MM.1S (cell line): ENCODE measurements around the gene TJP1.

Experiments used
- CTCF ChIP-seq: fragments of 300-600 bp; sonication (generic); IDR thresholded peaks from 2 replicates; pipeline ENCODE4 v1.5.1; 2016; ENCODE audit warnings: antibody characterized with exemption, low read length, mixed read lengths
- EZH2 ChIP-seq: fragments of 300-600 bp; sonication (generic); optimal IDR thresholded peaks from 2 replicates; pipeline ENCODE3; 2017; ENCODE audit warnings: low read depth, mild to moderate bottlenecking, antibody characterized with exemption, low read length, mixed read lengths

- TF ChIP-seq CTCF (no peak), EZH2 (no peak)
These were observed 48.5 kb downstream of the TJP1 start for GRCh38 chr15:29773816-29774215.
